Heart left ventricle (tissue), 16 donors: ENCODE results near the gene CD300LG. TPM values are rescaled to one million over a fixed set of nuclear protein-coding genes. Genes with fewer than 3 reads are reported as not detected.

Source experiments
- ATAC-seq, 4 donors: fragments of 200-7000 bp; cut with Tn5 transposase; one replicate each; pipeline ENCODE4 v1.9.1; 2020 to 2022; ENCODE audit warnings: moderate library complexity in 4 of 4, mild to moderate bottlenecking in 3 of 4, moderate number of reproducible peaks in 1 of 4
- DNase-seq, 5 donors: peaks; one replicate each; pipeline ENCODE4 v3.0.0-alpha.2; 2020
- H3K27ac ChIP-seq, 12 donors: fragments of 200-600 bp; sonication (generic) in 4 of 12; one replicate each; pipeline versions ENCODE4 v1.5.0 to v1.8.0; 2016 to 2022; ENCODE audit warnings: mild to moderate bottlenecking in 2 of 12
- H3K27me3 ChIP-seq, 9 donors: fragments of 200-600 bp; sonication (generic) in 2 of 9; one replicate each; pipeline versions ENCODE4 v1.5.1 to v1.8.0; 2016 to 2022; ENCODE audit warnings: mild to moderate bottlenecking in 3 of 9
- H3K36me3 ChIP-seq, 9 donors: fragments of 200-600 bp; sonication (generic) in 2 of 9; one replicate each; pipeline versions ENCODE4 v1.5.0 to v1.8.0; 2018 to 2022; ENCODE audit warnings: mild to moderate bottlenecking in 2 of 9
- H3K4me1 ChIP-seq, 12 donors: fragments of 200-600 bp; sonication (generic) in 4 of 12; one replicate each; pipeline versions ENCODE4 v1.5.0 to v1.8.0; 2016 to 2022; ENCODE audit warnings: mild to moderate bottlenecking in 3 of 12
- H3K4me3 ChIP-seq, 12 donors: fragments of 200-600 bp; sonication (generic) in 4 of 12; one replicate each; pipeline versions ENCODE4 v1.5.0 to v1.8.0; 2017 to 2022; ENCODE audit warnings: mild to moderate bottlenecking in 9 of 12, moderate library complexity in 4 of 12
- H3K9me3 ChIP-seq, 12 donors: fragments of 200-600 bp; sonication (generic) in 4 of 12; one replicate each; pipeline versions ENCODE4 v1.5.0 to v1.8.0; 2016 to 2022; ENCODE audit warnings: mild to moderate bottlenecking in 1 of 12
- CTCF ChIP-seq, 12 donors: fragments of 200-600 bp; sonication (generic) in 4 of 12; IDR thresholded peaks; one replicate each; pipeline versions ENCODE4 v1.5.0 to v1.8.0; 2018 to 2022; ENCODE audit warnings: antibody characterized with exemption in 12 of 12, mild to moderate bottlenecking in 5 of 12
- POLR2A ChIP-seq, 2 donors: fragments of 450-650 bp; IDR thresholded peaks; one replicate each; pipeline ENCODE4 v1.6.1; 2017; ENCODE audit warnings: antibody characterized with exemption in 2 of 2, mild to moderate bottlenecking in 2 of 2, moderate library complexity in 2 of 2
- WGBS, 4 donors: extraction: QIAGEN DNeasy Blood & Tissue Kit in 2 of 4; methylation state at CpG; one replicate each; pipeline versions ENCODE4 v1.1.5 to v1.1.7; 2013 to 2018; 5-methylcytosine and 5-hydroxymethylcytosine counted together
- intact Hi-C, 10 donors: fragments of 100-400 bp; cut with DNase I; formaldehyde crosslinking; loops; one replicate each; pipeline versions ENCODE4 v1.11.1 to v1.14.2; 2022
- polyA plus RNA-seq, 2 donors: library from polyadenylated mRNA; stranded (reverse); fragments of 200-250 nt; gene quantifications; one replicate each; pipeline ENCODE4 v1.2.3, GENCODE V29; 2013
- total RNA-seq, 9 donors: library from RNA; depleted of rRNA in 2 of 9; stranded (reverse); fragments of >200 nt in 2 of 9; fragmentation: NEBNext Ultra II Directional in 3 of 9; extraction: Animal tissue kit (Norgen Biotek cat#: 25700) in 3 of 9; gene quantifications; one replicate each; pipeline versions ENCODE4 v1.1.0 to v1.2.4, GENCODE V29; 2016 to 2023
- donor health status: ischemic (EF 13 %, LVEDD 7.1; RV severe dilation, severe dysfunction).
- donor health status: healthy with polysubstance abuse.
- donor health status: DM: no; HTN: yes; CAD: no.
- donor health status: DM: no; HTN: no; CAD: no.
- donor health status: ischemic (EF 25% LVEDD 6.9; RV normal size, moderate dysfunction).
- donor health status: ischemic (EF 25% LVEDD 5.7; RV mildly dilated, moderate dysfunction).
- donor health status: healthy.
- donor health status: DM: yes; HTN: yes; CAD: no.
- donor health status: ischemic (EF 35%, LVEDD 5.7; RV mildly dilated, moderate dysfunction).
- donor health status: nonischemic (EF 11% LVEDD 7.7; RV severe dilation, severe dysfunction).
- donor health status: DM: yes; HTN: yes; CAD: no.
- donor health status: PGD.
- donor health status: ischemic (EF 29% LVEDD 5.4; RV normal size, mild dysfunction).
- donor health status: nonischemic (EF 23%, LVEDD 6.1; RV moderate dilation, normal function).

CD300LG gene
- total and polyA plus RNA-seq, 11 donors = 7.3 to 85.8 (median 19.9) TPM

- ATAC-seq (no peak), DNase-seq (peak in 1 of 5 donors; percentile 56)
- Histone ChIP-seq H3K4me3 (no peak overlapping the region), H3K27ac (no peak overlapping the region), H3K36me3 (peaks cover 0 to 30% (median 3%) of the 10 kb centered on the region in 9 donors), H3K9me3 (no peaks in the 10 kb centered on the region), H3K27me3 (no peaks in the 10 kb centered on the region), H3K4me1 (peaks cover 0 to 22% (median 4%) of the 10 kb centered on the region in 12 donors)
- TF ChIP-seq CTCF (IDR thresholded peaks at IDR 0.05) (no peak), POLR2A (IDR thresholded peaks at IDR 0.05) (no peak)
- WGBS, 4 donors = 88 to 94% (median 93%) methylated on average over 20 of the region's 20 CpGs
- intact Hi-C loops = loop anchor here in 4 of 10 donors (2.0 to 10.0 kb wide), 4 partner anchors 55 to 125 kb away; partner anchors contain the start of gene NAGS (in 1 of the 4)
Measured at GRCh38 chr17:43879723-43880419, 32.9 kb downstream of the CD300LG start.

- Histone ChIP-seq H3K4me1 (peaks cover 0 to 22% (median 4%) of the 10 kb centered on the region in 12 donors), H3K9me3 (no peaks in the 10 kb centered on the region), H3K4me3 (no peak overlapping the region), H3K27me3 (no peaks in the 10 kb centered on the region), H3K36me3 (peaks cover 0 to 30% (median 3%) of the 10 kb centered on the region in 9 donors), H3K27ac (no peak overlapping the region)
- intact Hi-C loops = loop anchor here in 2 of 10 donors (10.0 kb wide), 2 partner anchors 56 to 124 kb away; partner anchors contain the start of gene NAGS (in 1 of the 2)
- no peak for ATAC-seq
- TF ChIP-seq CTCF (IDR thresholded peaks at IDR 0.05) (peak; percentile 39 to 64 (median 54)), POLR2A (IDR thresholded peaks at IDR 0.05) (no peak)
- peak in 1 of 5 donors; percentile 63 for DNase-seq
- 82 to 87% (median 83%) methylated on average over 18 to 20 of the region's 20 CpGs for WGBS, 4 donors
Measured at GRCh38 chr17:43880420-43880991, 33.5 kb downstream of the CD300LG start.

- WGBS, 4 donors = 88 to 96% (median 95%) methylated on average over 8 to 12 of the region's 12 CpGs
- intact Hi-C loops = loop anchor here in 2 of 10 donors (10.0 kb wide), 2 partner anchors 56 to 124 kb away; partner anchors contain the start of gene NAGS (in 1 of the 2)
- Histone ChIP-seq H3K27ac (no peak overlapping the region), H3K4me3 (no peak overlapping the region), H3K9me3 (no peaks in the 10 kb centered on the region), H3K27me3 (no peaks in the 10 kb centered on the region), H3K4me1 (peaks cover 0 to 22% (median 4%) of the 10 kb centered on the region in 12 donors), H3K36me3 (peaks cover 0 to 30% (median 3%) of the 10 kb centered on the region in 9 donors)
- DNase-seq (peak in 1 of 5 donors; percentile 53), ATAC-seq (no peak)
- TF ChIP-seq CTCF (IDR thresholded peaks at IDR 0.05) (no peak), POLR2A (IDR thresholded peaks at IDR 0.05) (no peak)
Measured at GRCh38 chr17:43881181-43881580, 34.2 kb downstream of the CD300LG start.
